Psoas muscle (tissue), 8 donors: ENCODE data around the gene CORO1C. TPM values are rescaled to one million over a fixed set of nuclear protein-coding genes. Genes with fewer than 3 reads are reported as not detected.

Source experiments
- ATAC-seq, 4 donors: fragments of 200-7000 bp; cut with Tn5 transposase; one replicate each; pipeline ENCODE4 v1.9.1; 2020; ENCODE audit warnings: moderate library complexity in 3 of 4, mild to moderate bottlenecking in 2 of 4
- DNase-seq, 2 donors: peaks; one replicate each; pipeline ENCODE4 v3.0.0-alpha.2; 2020
- H3K27ac ChIP-seq: fragments of 200-600 bp; one replicate; pipeline ENCODE4 v1.8.0; 2022
- H3K27me3 ChIP-seq, 3 donors: fragments of 200-600 bp in 1 of 3; one replicate each; pipeline versions ENCODE4 v1.6.1 to v1.8.0; 2013 to 2022; ENCODE audit warnings: low read length in 2 of 3, mild to moderate bottlenecking in 2 of 3, moderate library complexity in 1 of 3; ENCODE audit not compliant: insufficient read depth in 3 of 3
- H3K36me3 ChIP-seq, 2 donors: fragments of 200-600 bp in 1 of 2; one replicate each; pipeline versions ENCODE4 v1.6.1 to v1.8.0; 2013 to 2022; ENCODE audit warnings: low read depth in 1 of 2, mild to moderate bottlenecking in 1 of 2, moderate library complexity in 1 of 2; ENCODE audit not compliant: insufficient read depth in 1 of 2
- H3K4me1 ChIP-seq: fragments of 200-600 bp; one replicate; pipeline ENCODE4 v1.8.0; 2022
- H3K4me3 ChIP-seq: fragments of 200-600 bp; one replicate; pipeline ENCODE4 v1.8.0; 2022; ENCODE audit warnings: mild to moderate bottlenecking
- H3K9me3 ChIP-seq: fragments of 200-600 bp; one replicate; pipeline ENCODE4 v1.8.0; 2022
- WGBS, 3 donors: extraction: QIAGEN DNeasy Blood & Tissue Kit; methylation state at CpG; one replicate each; pipeline versions ENCODE4 v1.1.6 to v1.1.7; 2013; 5-methylcytosine and 5-hydroxymethylcytosine counted together
- intact Hi-C, 2 donors: fragments of 100-400 bp; cut with DNase I; formaldehyde crosslinking; loops; one replicate each; pipeline versions ENCODE4 v1.11.0 to v1.14.2; 2022
- polyA plus RNA-seq, 3 donors: library from polyadenylated mRNA; stranded (reverse); fragments of 200-250 nt; gene quantifications; one replicate each; pipeline ENCODE4 v1.2.3, GENCODE V29; 2013
- total RNA-seq, 4 donors: library from RNA; stranded (reverse); fragmentation: NEBNext Ultra II Directional in 2 of 4; extraction: Animal tissue kit (Norgen Biotek cat#: 25700) in 2 of 4; gene quantifications; one replicate each; pipeline versions ENCODE4 v1.2.1 to v1.2.4, GENCODE V29; 2021 to 2023
- TF ChIP-seq, protein P1 (sequence below): fragments of 200-600 bp; IDR thresholded peaks from one replicate; pipeline ENCODE4 v1.8.0; 2022; ENCODE audit warnings: antibody characterized with exemption
- donor health status: healthy with polysubstance abuse.
- donor health status: DM: no; HTN: no; CAD: no; lungs with moderate emphysema.
- donor health status: Bipolar disorder and iron deficiency.
- donor health status: healthy.
- donor health status: DM: yes; HTN: yes; CAD: no.
- donor health status: DM: no; HTN: no; CAD: no.
- donor health status: DM: no; HTN: no; CAD: no.
- donor health status: DM: yes; HTN: yes; CAD: no.

CORO1C gene
- total and polyA plus RNA-seq, 7 donors: 16.9 to 67.1 (median 40.5) TPM

DNA sequence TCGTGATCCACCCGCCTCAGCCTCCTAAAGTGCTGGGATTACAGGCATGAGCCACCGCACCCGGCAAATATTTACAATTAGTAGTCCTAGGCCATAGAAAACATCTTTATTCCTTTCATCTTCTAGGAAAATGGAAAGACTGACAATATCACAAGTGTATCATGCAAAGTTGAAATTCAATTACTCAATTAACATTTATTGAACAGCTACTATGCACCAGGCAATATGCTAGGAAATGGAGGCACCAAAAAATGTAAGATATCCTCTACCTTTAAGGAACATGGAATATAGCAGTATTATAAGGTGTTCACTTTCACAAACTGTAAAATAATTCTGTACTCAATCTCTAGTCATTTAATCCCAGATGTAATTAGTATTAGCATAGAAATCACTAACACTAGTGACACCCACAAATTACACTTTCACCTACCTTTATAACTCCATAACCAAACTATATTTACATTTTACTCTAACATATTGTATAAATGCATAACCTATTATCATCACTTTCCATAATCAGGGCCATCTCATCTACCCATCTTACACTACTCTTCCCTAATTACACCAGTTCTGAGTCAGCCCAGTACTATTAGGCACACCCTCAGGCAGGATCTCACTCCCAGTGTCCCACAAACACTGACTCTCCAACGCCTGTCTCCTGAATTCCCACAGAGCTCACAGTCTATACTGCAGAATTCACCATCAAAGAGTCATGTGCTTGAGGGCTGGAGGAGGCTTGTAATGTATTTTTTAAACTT, 10.4 kb downstream of the CORO1C start:
- no peaks in the 10 kb centered on the region for H3K27me3 ChIP-seq
- H3K4me1 ChIP-seq: peaks cover 82% of the 10 kb centered on the region
- no peak for DNase-seq
- no peaks in the 10 kb centered on the region for H3K9me3 ChIP-seq
- TF ChIP-seq, protein P1, sequence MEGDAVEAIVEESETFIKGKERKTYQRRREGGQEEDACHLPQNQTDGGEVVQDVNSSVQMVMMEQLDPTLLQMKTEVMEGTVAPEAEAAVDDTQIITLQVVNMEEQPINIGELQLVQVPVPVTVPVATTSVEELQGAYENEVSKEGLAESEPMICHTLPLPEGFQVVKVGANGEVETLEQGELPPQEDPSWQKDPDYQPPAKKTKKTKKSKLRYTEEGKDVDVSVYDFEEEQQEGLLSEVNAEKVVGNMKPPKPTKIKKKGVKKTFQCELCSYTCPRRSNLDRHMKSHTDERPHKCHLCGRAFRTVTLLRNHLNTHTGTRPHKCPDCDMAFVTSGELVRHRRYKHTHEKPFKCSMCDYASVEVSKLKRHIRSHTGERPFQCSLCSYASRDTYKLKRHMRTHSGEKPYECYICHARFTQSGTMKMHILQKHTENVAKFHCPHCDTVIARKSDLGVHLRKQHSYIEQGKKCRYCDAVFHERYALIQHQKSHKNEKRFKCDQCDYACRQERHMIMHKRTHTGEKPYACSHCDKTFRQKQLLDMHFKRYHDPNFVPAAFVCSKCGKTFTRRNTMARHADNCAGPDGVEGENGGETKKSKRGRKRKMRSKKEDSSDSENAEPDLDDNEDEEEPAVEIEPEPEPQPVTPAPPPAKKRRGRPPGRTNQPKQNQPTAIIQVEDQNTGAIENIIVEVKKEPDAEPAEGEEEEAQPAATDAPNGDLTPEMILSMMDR: no peak
- 82 to 86% (median 85%) methylated on average over 5 of the region's 5 CpGs for WGBS, 3 donors
- H3K4me3 ChIP-seq: no peak overlapping the region
- ATAC-seq: peak; percentile 54 to 72 (median 63)
- H3K36me3 ChIP-seq: no peaks in the 10 kb centered on the region
- intact Hi-C loops: no loop called here
- H3K27ac ChIP-seq: peak overlapping the region; percentile 84

DNA sequence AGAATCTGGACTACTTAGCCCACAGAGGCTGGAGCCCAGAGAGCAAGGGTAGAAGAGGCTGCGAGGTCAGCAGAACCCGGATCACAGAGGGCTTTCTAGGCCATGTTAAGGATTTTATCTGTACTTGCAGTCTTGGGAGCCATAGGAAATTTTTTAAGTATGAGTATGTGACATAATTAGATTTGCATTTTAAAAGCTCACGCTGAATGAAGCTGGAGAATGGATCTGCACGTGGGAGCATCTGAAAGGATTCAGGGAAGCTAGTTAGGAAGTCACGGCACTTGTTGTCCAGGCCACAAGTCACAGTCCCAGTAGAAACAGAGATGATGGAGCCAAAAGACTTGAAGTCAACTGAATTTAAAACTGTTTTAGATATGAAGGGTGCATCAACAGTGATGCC, 14.1 kb downstream of the CORO1C start:
- Histone ChIP-seq H3K9me3 (no peaks in the 10 kb centered on the region), H3K36me3 (no peaks in the 10 kb centered on the region), H3K27ac (no peak overlapping the region), H3K4me1 (peaks cover 62% of the 10 kb centered on the region), H3K27me3 (no peaks in the 10 kb centered on the region), H3K4me3 (no peak overlapping the region)
- TF ChIP-seq, protein P1: no peak
- peak in 1 of 4 donors; percentile 8 for ATAC-seq
- DNase-seq: no peak
- intact Hi-C loops: no loop called here
- WGBS, 3 donors: 62 to 84% (median 69%) methylated on average over 5 of the region's 5 CpGs

DNA sequence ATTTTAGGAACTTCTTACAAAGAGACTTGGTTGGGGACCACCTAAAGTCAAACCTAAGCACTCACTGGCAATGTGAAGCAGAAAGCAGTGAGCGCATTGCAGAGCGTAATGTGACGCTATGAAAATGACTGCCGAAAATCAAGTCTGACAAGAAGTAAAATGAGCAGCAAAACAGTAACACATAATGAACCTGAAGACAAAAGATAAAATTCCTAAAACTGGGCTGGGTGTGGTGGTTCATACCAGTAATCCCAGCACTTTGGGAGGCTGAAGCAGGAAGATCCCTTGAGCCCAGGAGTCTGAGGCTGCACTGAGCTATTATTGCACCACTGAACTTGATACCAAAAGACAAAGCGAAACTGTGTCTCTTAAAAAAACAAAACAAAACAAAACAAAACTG, 16.5 kb downstream of the CORO1C start:
- no peaks in the 10 kb centered on the region for H3K36me3 ChIP-seq
- ATAC-seq: no peak
- DNase-seq: no peak
- no peaks in the 10 kb centered on the region for H3K9me3 ChIP-seq
- TF ChIP-seq, protein P1: no peak
- intact Hi-C loops: no loop called here
- WGBS, 3 donors: 93 to 97% (median 94%) methylated on average over 5 of the region's 5 CpGs
- peak overlapping the region; percentile 11 for H3K27ac ChIP-seq
- H3K4me1 ChIP-seq: peaks cover 55% of the 10 kb centered on the region
- H3K27me3 ChIP-seq: no peaks in the 10 kb centered on the region
- H3K4me3 ChIP-seq: no peak overlapping the region

DNA sequence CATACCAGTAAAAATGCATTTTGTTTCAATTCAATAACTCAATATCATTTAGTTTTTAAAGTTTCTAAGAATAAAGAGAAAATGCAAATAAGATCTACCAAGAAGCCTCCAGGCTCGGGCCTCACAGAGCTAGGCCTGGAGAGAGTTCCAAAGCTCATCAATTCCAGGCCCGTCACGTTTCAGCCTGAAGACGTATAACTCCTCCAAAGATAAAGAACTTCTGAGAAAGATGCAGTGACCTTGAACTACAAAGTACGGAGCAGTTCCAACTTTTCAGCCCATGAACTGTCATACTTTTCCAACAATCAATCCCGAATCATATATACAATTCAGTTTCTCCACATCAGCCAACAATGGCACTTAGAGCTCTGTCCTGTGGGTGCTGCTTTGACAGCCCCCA, 17.8 kb downstream of the CORO1C start:
- Histone ChIP-seq H3K36me3 (no peaks in the 10 kb centered on the region), H3K4me3 (no peak overlapping the region), H3K27ac (no peak overlapping the region), H3K9me3 (no peaks in the 10 kb centered on the region), H3K4me1 (peaks cover 56% of the 10 kb centered on the region), H3K27me3 (no peaks in the 10 kb centered on the region)
- DNase-seq (no peak), ATAC-seq (no peak)
- intact Hi-C loops: no loop called here
- 48 to 71% (median 54%) methylated on average over 6 of the region's 6 CpGs for whole genome bisulfite sequencing, 3 donors
- TF ChIP-seq, protein P1: no peak

DNA sequence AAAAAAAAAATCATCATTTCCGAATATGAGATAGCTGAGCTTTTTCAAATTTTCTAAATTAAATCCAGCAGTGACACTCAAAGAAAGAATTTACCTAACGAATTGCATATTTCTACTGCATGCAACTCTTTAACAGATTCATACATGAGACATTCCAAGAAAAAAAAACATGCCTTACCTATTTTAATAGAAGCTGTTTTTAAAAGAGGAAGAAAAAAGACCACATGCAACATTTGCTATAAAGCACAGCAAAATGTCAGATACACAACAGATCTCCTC, 18.5 kb downstream of the CORO1C start:
- Histone ChIP-seq H3K4me3 (no peak overlapping the region), H3K9me3 (no peaks in the 10 kb centered on the region), H3K27me3 (no peaks in the 10 kb centered on the region), H3K36me3 (no peaks in the 10 kb centered on the region), H3K27ac (no peak overlapping the region), H3K4me1 (peaks cover 56% of the 10 kb centered on the region)
- DNase-seq (no peak), ATAC-seq (no peak)
- TF ChIP-seq, protein P1: no peak
- WGBS, 3 donors: 21 to 44% (median 34%) methylated on average over 2 of the region's 2 CpGs
- intact Hi-C loops: no loop called here
